NT2/D1 (cell line): ENCODE measurements around the gene ATP5PB.

Experiments used
- SUZ12 ChIP-seq: IDR thresholded peaks from 2 replicates; pipeline ENCODE4 v1.6.1; 2011; ENCODE audit not compliant: insufficient read length, insufficient read depth; ENCODE audit errors: extremely low read depth
- YY1 ChIP-seq: IDR thresholded peaks from 2 replicates; pipeline ENCODE4 v1.6.1; 2011; ENCODE audit not compliant: insufficient read length, insufficient read depth
- ZNF274 ChIP-seq: IDR thresholded peaks from 2 replicates; pipeline ENCODE4 v1.6.1; 2011; ENCODE audit warnings: mild to moderate bottlenecking, low read depth, low read length

DNA sequence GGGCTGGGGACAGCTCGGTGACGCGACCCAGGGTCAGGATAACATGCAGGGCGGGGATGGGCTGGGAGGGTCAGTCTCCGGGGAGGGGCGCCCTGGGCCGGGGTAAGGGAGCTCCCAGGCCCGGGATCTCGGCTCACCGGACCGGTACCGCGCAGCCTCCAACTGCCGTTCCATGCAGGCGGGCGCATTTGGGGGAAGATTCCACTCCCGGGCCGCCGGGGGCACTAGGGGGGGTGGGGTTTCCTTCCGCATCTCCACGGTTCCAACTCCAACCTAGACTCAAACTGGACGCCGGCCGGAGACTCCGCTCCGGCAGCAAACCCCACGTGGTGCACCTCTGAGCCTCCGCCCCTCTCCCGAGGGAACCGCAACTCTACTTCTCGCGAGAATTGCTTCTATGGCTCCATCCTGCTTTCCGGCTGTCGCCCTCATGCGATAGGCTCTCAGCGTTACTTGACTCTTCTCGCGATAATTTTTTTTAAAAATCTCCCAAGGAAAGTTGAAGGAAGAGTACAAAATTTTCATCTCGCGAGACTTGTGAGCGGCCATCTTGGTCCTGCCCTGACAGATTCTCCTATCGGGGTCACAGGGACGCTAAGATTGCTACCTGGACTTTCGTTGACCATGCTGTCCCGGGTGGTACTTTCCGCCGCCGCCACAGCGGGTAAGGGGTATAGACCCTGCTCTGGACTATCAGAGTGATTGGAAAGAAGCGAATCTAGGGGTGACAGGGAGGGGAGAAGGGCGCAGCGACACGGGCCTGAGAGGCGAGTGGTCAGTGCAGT lies at the start of gene ATP5PB, which contains the start of gene WDR77:
- TF ChIP-seq YY1 (peak; percentile 88), ZNF274 (no peak), SUZ12 (no peak)
